Stimulated activated CD8-positive, alpha-beta memory T cell treated with anti-CD3 and anti-CD28 coated beads, Interleukin-15, amount 100 ng/mL, for 1 hour (primary cell): ENCODE results near the gene ZNF423.

ENCODE experiments used
- DNase-seq: peaks from one replicate; pipeline ENCODE4 v3.0.0-alpha.2; 2020; ENCODE audit warnings: low read depth

The ZNF423 gene

GRCh38 chr16:49491106-49491670 lies 364.7 kb downstream of the ZNF423 start:
- no peak for DNase-seq

- no peak for DNase-seq
These were observed 365.6 kb downstream of the ZNF423 start for GRCh38 chr16:49490321-49490705.

GRCh38 chr16:49489686-49490320 lies 366.1 kb downstream of the ZNF423 start:
- DNase-seq: no peak

GRCh38 chr16:49488740-49489525 lies 367.0 kb downstream of the ZNF423 start:
- DNase-seq: no peak

- DNase-seq: no peak
These were observed 367.6 kb downstream of the ZNF423 start for GRCh38 chr16:49488336-49488735.

GRCh38 chr16:49487746-49488145 lies 368.2 kb downstream of the ZNF423 start:
- no peak for DNase-seq

GRCh38 chr16:49486400-49486799 lies 369.5 kb downstream of the ZNF423 start:
- no peak for DNase-seq

GRCh38 chr16:49485663-49486062 lies 370.2 kb downstream of the ZNF423 start:
- DNase-seq: no peak

- no peak for DNase-seq
These were observed 371.0 kb downstream of the ZNF423 start for GRCh38 chr16:49484936-49485335.

- DNase-seq: no peak
These were observed 371.5 kb downstream of the ZNF423 start for GRCh38 chr16:49484451-49484849.

- no peak for DNase-seq
These were observed 372.1 kb downstream of the ZNF423 start for GRCh38 chr16:49483651-49484450.

- no peak for DNase-seq
These were observed 372.7 kb downstream of the ZNF423 start for GRCh38 chr16:49483251-49483650.

GRCh38 chr16:49482690-49483089 lies 373.2 kb downstream of the ZNF423 start:
- DNase-seq: no peak

GRCh38 chr16:49478616-49479015 lies 377.3 kb downstream of the ZNF423 start:
- DNase-seq: no peak

GRCh38 chr16:49478107-49478506 lies 377.8 kb downstream of the ZNF423 start:
- no peak for DNase-seq

- DNase-seq: no peak
These were observed 378.5 kb downstream of the ZNF423 start for GRCh38 chr16:49477250-49477895.

- DNase-seq: no peak
These were observed 381.2 kb downstream of the ZNF423 start for GRCh38 chr16:49474741-49475140.

- DNase-seq: no peak
These were observed 382.1 kb downstream of the ZNF423 start for GRCh38 chr16:49473773-49474172.

GRCh38 chr16:49473131-49473530 lies 382.8 kb downstream of the ZNF423 start:
- DNase-seq: no peak

- no peak for DNase-seq
These were observed 383.3 kb downstream of the ZNF423 start for GRCh38 chr16:49472598-49472997.

- no peak for DNase-seq
These were observed 384.7 kb downstream of the ZNF423 start for GRCh38 chr16:49471038-49471727.
